Activated T-helper 1 cell treated with Interleukin-2 at 50 U/mL for 16 hours (primary cell): ENCODE results near the gene RTCB.

Experiments used
- DNase-seq: peaks from one replicate; pipeline ENCODE4 v3.0.0-alpha.2; 2020; ENCODE audit warnings: low read depth

The RTCB gene

DNA sequence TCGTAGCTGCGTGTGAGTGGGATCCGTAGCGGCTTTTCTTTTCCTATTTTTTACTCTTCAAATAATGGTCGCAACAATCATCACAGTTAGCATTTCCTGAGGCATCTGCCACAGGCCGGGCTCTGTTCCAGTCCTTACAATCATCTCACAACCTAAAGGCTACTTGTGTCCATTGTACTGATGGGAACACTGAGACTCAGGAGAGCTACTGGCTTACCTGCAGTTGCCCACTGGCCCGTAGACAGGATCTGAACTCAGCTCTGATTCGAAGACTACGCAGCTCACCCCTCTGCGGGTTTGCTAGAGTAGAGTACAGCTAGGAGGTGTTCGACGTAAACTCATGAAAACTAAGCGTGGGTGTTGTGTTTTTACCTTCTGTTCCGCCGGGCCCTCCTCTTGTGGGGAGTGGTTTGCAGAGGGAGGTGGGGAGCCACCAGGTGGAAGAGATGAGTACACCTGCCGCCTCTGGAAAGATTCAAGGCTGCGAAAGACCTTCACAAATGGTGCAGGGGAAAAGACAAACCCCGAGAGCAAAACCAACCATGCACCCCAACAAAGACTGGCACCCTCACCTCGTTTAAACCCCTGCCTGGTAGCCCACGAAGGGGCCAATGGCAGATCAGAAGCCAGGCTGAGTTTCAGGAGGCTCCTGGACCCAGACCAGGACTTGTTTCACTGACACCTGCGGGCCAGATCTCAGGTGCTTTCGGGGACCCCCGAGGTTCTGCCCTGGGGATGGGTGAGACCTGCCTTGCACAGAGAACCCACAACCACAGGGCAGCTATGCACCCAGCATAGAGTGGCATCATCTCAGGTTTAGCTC, 72.6 kb downstream of the RTCB start:
- DNase-seq: no peak

DNA sequence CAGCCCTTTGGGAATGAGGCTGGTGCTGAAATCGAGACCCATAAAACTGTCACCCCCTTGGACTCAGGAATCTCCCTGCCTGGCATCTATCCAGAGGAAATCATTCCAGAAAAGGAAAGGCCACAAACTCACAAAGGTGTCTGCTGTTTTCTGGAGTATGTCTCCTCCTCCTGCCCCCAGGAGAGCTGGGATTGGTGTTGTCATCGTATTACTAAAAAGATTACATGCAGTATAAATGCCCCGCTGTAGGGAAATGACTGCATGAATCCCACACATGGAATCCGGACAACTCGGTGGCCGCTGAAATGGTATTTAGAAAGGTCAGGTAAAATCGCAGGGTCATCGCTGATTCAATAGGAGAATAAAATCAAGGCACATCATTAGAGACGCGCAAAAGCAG, 73.3 kb downstream of the RTCB start:
- DNase-seq: no peak
